Measurements from ENCODE around the gene TSHZ2. TPM values are rescaled to one million over a fixed set of nuclear protein-coding genes. Genes with fewer than 3 reads are reported as not detected.

The TSHZ2 gene
- total RNA-seq, 1 experiment from 2014 or later, result 0.07 TPM

GRCh38 chr20:53092772-53093300 is 120.7 kb downstream of the TSHZ2 start:
- CTCF ChIA-PET, result no interaction called here
- BruUV-seq (replicated peaks), result no TSS peak

GRCh38 chr20:53097371-53097770 is 125.2 kb downstream of the TSHZ2 start:
- Histone ChIP-seq H3K9me3 (ENCODE audit: control insufficient read depth in 1 of 2, insufficient read depth in 1 of 2, low read depth in 1 of 2, low read length in 2 of 2) (no peaks in the 10 kb centered on the region), H3K36me3 (ENCODE audit: control insufficient read depth in 1 of 2, insufficient read depth in 2 of 2, low read length in 2 of 2) (no peaks in the 10 kb centered on the region), H3K4me1 (ENCODE audit: control insufficient read depth in 1 of 2, insufficient read depth in 2 of 2, low read length in 2 of 2) (no peaks in the 10 kb centered on the region), H3K27me3 (ENCODE audit: insufficient read depth, low read length) (peaks cover 5% of the 10 kb centered on the region; the same call in 1 of the 2 replicates), H3K9ac (ENCODE audit: low read length) (no peak overlapping the region), H3K9me2 (ENCODE audit: insufficient read depth) (no peaks in the 10 kb centered on the region), H2AFZ (ENCODE audit: low read depth, low read length, poor library complexity, severe bottlenecking) (no peak overlapping the region), H4K20me1 (ENCODE audit: insufficient read depth) (no peaks in the 10 kb centered on the region), H3K4me3 (replicated peaks in 1 of 2; ENCODE audit: low read depth in 1 of 2, low read length in 2 of 2) (no peak overlapping the region), H3K4me2 (ENCODE audit: low read length) (no peak overlapping the region), H3K27ac (ENCODE audit: low read depth, low read length) (no peak overlapping the region), H3K79me2 (ENCODE audit: insufficient read depth, low read length) (no peaks in the 10 kb centered on the region)
- intact Hi-C loops (cut with micrococcal nuclease), result no loop called here
- TF ChIP-seq ZBTB33 (IDR thresholded peaks at IDR 0.05; ENCODE audit: extremely low read depth, insufficient replicate concordance, low read length) (no peak), JUND (IDR thresholded peaks at IDR 0.05) (no peak), TCF7L2 (IDR thresholded peaks at IDR 0.05; ENCODE audit: borderline replicate concordance, extremely low read depth, insufficient read depth, insufficient read length) (no peak), POLR2AphosphoS5 (IDR thresholded peaks at IDR 0.05; ENCODE audit: low read depth, low read length) (no peak), ELF1 (IDR thresholded peaks at IDR 0.05; ENCODE audit: borderline replicate concordance, low read depth) (no peak)
- ChIA-PET RAD21 (ENCODE audit: low non-redundant PET in 1 of 2, low total read pairs in 2 of 2, uncharacterized antibody in 2 of 2, unreplicated experiment in 2 of 2) (no interaction called here), POLR2A (no interaction called here), CTCF (no interaction called here)
- no peak for DNase-seq (ENCODE audit: low read depth, low spot score)
- no peak for ATAC-seq
- no TSS peak for BruUV-seq (replicated peaks)

More at GRCh38 chr20:53092772-53093300, 120.7 kb downstream of the TSHZ2 start:
- H3K4me3 ChIP-seq (replicated peaks in 1 of 2; ENCODE audit: low read depth in 1 of 2, low read length in 2 of 2), result no peak overlapping the region
- TF ChIP-seq POLR2AphosphoS5 (IDR thresholded peaks at IDR 0.05; ENCODE audit: low read depth, low read length) (no peak), RAD21 (IDR thresholded peaks at IDR 0.05; ENCODE audit: low read depth) (no peak), SRF (IDR thresholded peaks at IDR 0.05; ENCODE audit: low read depth) (no peak), SP1 (IDR thresholded peaks at IDR 0.05; ENCODE audit: low read depth) (no peak), EZH2 (IDR thresholded peaks at IDR 0.05) (no peak), YY1 (IDR thresholded peaks at IDR 0.05; ENCODE audit: extremely low read depth, insufficient replicate concordance, low read depth, low read length) (no peak), CBX3 (IDR thresholded peaks at IDR 0.05; ENCODE audit: low read depth) (no peak), TCF7L2 (IDR thresholded peaks at IDR 0.05; ENCODE audit: borderline replicate concordance, extremely low read depth, insufficient read depth, insufficient read length) (no peak), CEBPB (IDR thresholded peaks at IDR 0.05; ENCODE audit: low read depth) (no peak)
- no peaks in the 10 kb centered on the region for H3K79me2 ChIP-seq (ENCODE audit: insufficient read depth, low read length)
- H3K4me1 ChIP-seq (ENCODE audit: control insufficient read depth in 1 of 2, insufficient read depth in 2 of 2, low read length in 2 of 2), result no peaks in the 10 kb centered on the region
- no peak overlapping the region for H3K27ac ChIP-seq (ENCODE audit: low read depth, low read length)
- H3K9me3 ChIP-seq (ENCODE audit: control insufficient read depth in 1 of 2, insufficient read depth in 1 of 2, low read depth in 1 of 2, low read length in 2 of 2), result no peaks in the 10 kb centered on the region
- ChIA-PET RAD21 (ENCODE audit: low non-redundant PET in 1 of 2, low total read pairs in 2 of 2, uncharacterized antibody in 2 of 2, unreplicated experiment in 2 of 2) (no interaction called here), POLR2A (no interaction called here)
- H3K27me3 ChIP-seq (ENCODE audit: insufficient read depth, low read length), result peaks cover 9% of the 10 kb centered on the region; the same call in 1 of the 2 replicates
- no peak overlapping the region for H3K9ac ChIP-seq (ENCODE audit: low read length)
- H2AFZ ChIP-seq (ENCODE audit: low read depth, low read length, poor library complexity, severe bottlenecking), result no peak overlapping the region
- H3K4me2 ChIP-seq (ENCODE audit: low read length), result no peak overlapping the region
- DNase-seq (ENCODE audit: low read depth, low spot score) (no peak), ATAC-seq (no peak)
- H4K20me1 ChIP-seq (ENCODE audit: insufficient read depth), result no peaks in the 10 kb centered on the region
- no peaks in the 10 kb centered on the region for H3K36me3 ChIP-seq (ENCODE audit: control insufficient read depth in 1 of 2, insufficient read depth in 2 of 2, low read length in 2 of 2)
- intact Hi-C loops (cut with micrococcal nuclease), result no loop called here
- H3K9me2 ChIP-seq (ENCODE audit: insufficient read depth), result no peaks in the 10 kb centered on the region

Measured in HCT116 (cell line).